PC-3 (cell line): ENCODE measurements around the gene TEX264. TPM values are rescaled to one million over a fixed set of nuclear protein-coding genes. Genes with fewer than 3 reads are reported as not detected.
"Not testable (repeated sequence)": the region's sequence is repeated elsewhere in the genome, so short reads cannot be mapped to it uniquely, and the experiment has no call there.

Experiments used
- ATAC-seq: fragments of 200-7000 bp; cut with Tn5 transposase; 2 replicates; pipeline ENCODE4 v1.9.1; 2020; ENCODE audit warnings: mild to moderate bottlenecking, moderate library complexity
- BruUV-seq: library from RNA; stranded (reverse); fragments of 400-500 nt; replicated peaks from 2 replicates; lab custom pipeline; 2021; lab: Mats Ljungman, UMichigan
- CTCF ChIA-PET: fragments of 300-600 bp; sonication (Branson Sonifier 250); formaldehyde crosslinking; loops from one replicate; lab custom pipeline; 2022; ENCODE audit warnings: antibody characterized with exemption; lab: Charles Lee
- POLR2A ChIA-PET: fragments of 300-600 bp; sonication (Branson Sonifier 250); formaldehyde crosslinking; loops from one replicate; lab custom pipeline; 2022; ENCODE audit warnings: antibody characterized with exemption; ENCODE audit not compliant: unreplicated experiment; lab: Charles Lee
- DNase-seq: peaks from one replicate; pipeline ENCODE4 v3.0.0-alpha.2; 2015
- H2AFZ ChIP-seq: fragments of 300-600 bp; sonication (generic); 2 replicates; pipeline ENCODE4 v1.6.0; 2016; ENCODE audit warnings: antibody characterized with exemption, low read length
- H3F3A ChIP-seq: fragments of 300-600 bp; sonication (generic); one replicate; pipeline ENCODE4 v1.6.0; 2017; ENCODE audit warnings: antibody characterized with exemption, low read length, control low read depth, mild to moderate bottlenecking; ENCODE audit not compliant: unreplicated experiment
- H3K27ac ChIP-seq: fragments of 300-600 bp; sonication (generic); 2 replicates; pipeline ENCODE4 v1.5.1; 2016; ENCODE audit warnings: mild to moderate bottlenecking, low read length
- H3K27me3 ChIP-seq: fragments of 300-600 bp; sonication (generic); 2 replicates; pipeline ENCODE4 v1.6.1; 2016; ENCODE audit warnings: low read length, mixed read lengths
- H3K36me3 ChIP-seq: fragments of 300-600 bp; sonication (generic); 2 replicates; pipeline ENCODE4 v1.6.1; 2016; ENCODE audit warnings: low read depth, mixed run types, low read length, mixed read lengths
- H3K4me1 ChIP-seq: fragments of 300-600 bp; sonication (generic); 2 replicates; pipeline ENCODE4 v1.5.1; 2016; ENCODE audit warnings: low read length; ENCODE audit not compliant: insufficient read depth
- H3K4me2 ChIP-seq: fragments of 300-600 bp; sonication (generic); 2 replicates; pipeline ENCODE4 v1.6.0; 2016; ENCODE audit warnings: low read length
- H3K4me3 ChIP-seq: fragments of 300-600 bp; sonication (generic); 2 replicates; pipeline ENCODE4 v1.5.1; 2016; ENCODE audit warnings: mild to moderate bottlenecking, low read length, mixed read lengths
- H3K79me2 ChIP-seq: fragments of 300-600 bp; sonication (generic); 2 replicates; pipeline ENCODE4 v1.6.1; 2017; ENCODE audit warnings: low read length, mixed read lengths
- H3K9ac ChIP-seq: fragments of 300-600 bp; sonication (generic); 2 replicates; pipeline ENCODE4 v1.6.0; 2016; ENCODE audit warnings: mild to moderate bottlenecking, low read length
- H3K9me2 ChIP-seq: fragments of 300-600 bp; sonication (generic); replicated peaks from 2 replicates; pipeline ENCODE4 v1.6.1; 2016; ENCODE audit warnings: mixed run types, low read length, mixed read lengths
- H3K9me3 ChIP-seq: fragments of 300-600 bp; sonication (generic); 2 replicates; pipeline ENCODE4 v1.6.1; 2016; ENCODE audit warnings: low read length, mixed read lengths
- H4K20me1 ChIP-seq: fragments of 300-600 bp; sonication (generic); 2 replicates; pipeline ENCODE4 v1.6.1; 2016; ENCODE audit warnings: low read length, mixed read lengths
- EZH2 ChIP-seq: fragments of 300-600 bp; sonication (generic); IDR thresholded peaks from one replicate; pipeline ENCODE4 v1.6.1; 2017; ENCODE audit warnings: antibody characterized with exemption, mild to moderate bottlenecking, low read length; ENCODE audit not compliant: unreplicated experiment
- EZH2phosphoT487 ChIP-seq: fragments of 300-600 bp; sonication (generic); IDR thresholded peaks from 2 replicates; pipeline ENCODE4 v1.6.1; 2018; ENCODE audit warnings: mild to moderate bottlenecking, antibody characterized with exemption, low read length, borderline replicate concordance
- intact Hi-C: fragments of 100-400 bp; cut with micrococcal nuclease; formaldehyde crosslinking; loops from 2 replicates; pipeline ENCODE4 v1.9.0; 2023
- total RNA-seq: library from RNA; depleted of rRNA; stranded (reverse); fragments of >200 nt; gene quantifications from 2 replicates; pipeline ENCODE4 v1.2.3, GENCODE V29; 2014
- TF ChIP-seq, protein P1 (sequence below): fragments of 300-600 bp; sonication (generic); conservative IDR thresholded peaks from 2 replicates; pipeline ENCODE4 v1.5.1; 2017; ENCODE audit warnings: antibody characterized with exemption, low read depth, mild to moderate bottlenecking, low read length

TEX264 gene
- total RNA-seq, 1 experiment from 2014 or later = 85.5 TPM

GRCh38 chr3:51653409-51653808 lies 17.6 kb upstream of the TEX264 start:
- H3F3A ChIP-seq, BruUV-seq, ATAC-seq, H3K9ac ChIP-seq, POLR2A ChIA-PET, CTCF ChIA-PET, H3K9me2 ChIP-seq, DNase-seq, H3K4me2 ChIP-seq, H3K4me3 ChIP-seq, H3K4me1 ChIP-seq, intact Hi-C loops, H3K27me3 ChIP-seq, H3K27ac ChIP-seq, H3K9me3 ChIP-seq, H3K36me3 ChIP-seq, H3K79me2 ChIP-seq, H4K20me1 ChIP-seq, H2AFZ ChIP-seq: not testable (repeated sequence)

- DNase-seq = no peak
- POLR2A ChIA-PET = no interaction called here
- H4K20me1 ChIP-seq = no peaks in the 10 kb centered on the region
- no peaks in the 10 kb centered on the region for H3K4me1 ChIP-seq
- no peak overlapping the region for H3K4me3 ChIP-seq
- intact Hi-C loops = no loop called here
- no peak for ATAC-seq
- no peaks in the 10 kb centered on the region for H3K9me2 ChIP-seq
- no peak overlapping the region for H3K9ac ChIP-seq
- H3K9me3 ChIP-seq = no peaks in the 10 kb centered on the region
- no TSS peak for BruUV-seq
- H3F3A ChIP-seq = no peaks in the 10 kb centered on the region
- peaks cover 18% of the 10 kb centered on the region; the same call in 1 of the 2 replicates for H3K36me3 ChIP-seq
- H3K27me3 ChIP-seq = no peaks in the 10 kb centered on the region
- no peak overlapping the region for H3K27ac ChIP-seq
- H3K79me2 ChIP-seq = no peaks in the 10 kb centered on the region
- no peak overlapping the region for H2AFZ ChIP-seq
- TF ChIP-seq EZH2 = no peak
- TF ChIP-seq, protein P1, sequence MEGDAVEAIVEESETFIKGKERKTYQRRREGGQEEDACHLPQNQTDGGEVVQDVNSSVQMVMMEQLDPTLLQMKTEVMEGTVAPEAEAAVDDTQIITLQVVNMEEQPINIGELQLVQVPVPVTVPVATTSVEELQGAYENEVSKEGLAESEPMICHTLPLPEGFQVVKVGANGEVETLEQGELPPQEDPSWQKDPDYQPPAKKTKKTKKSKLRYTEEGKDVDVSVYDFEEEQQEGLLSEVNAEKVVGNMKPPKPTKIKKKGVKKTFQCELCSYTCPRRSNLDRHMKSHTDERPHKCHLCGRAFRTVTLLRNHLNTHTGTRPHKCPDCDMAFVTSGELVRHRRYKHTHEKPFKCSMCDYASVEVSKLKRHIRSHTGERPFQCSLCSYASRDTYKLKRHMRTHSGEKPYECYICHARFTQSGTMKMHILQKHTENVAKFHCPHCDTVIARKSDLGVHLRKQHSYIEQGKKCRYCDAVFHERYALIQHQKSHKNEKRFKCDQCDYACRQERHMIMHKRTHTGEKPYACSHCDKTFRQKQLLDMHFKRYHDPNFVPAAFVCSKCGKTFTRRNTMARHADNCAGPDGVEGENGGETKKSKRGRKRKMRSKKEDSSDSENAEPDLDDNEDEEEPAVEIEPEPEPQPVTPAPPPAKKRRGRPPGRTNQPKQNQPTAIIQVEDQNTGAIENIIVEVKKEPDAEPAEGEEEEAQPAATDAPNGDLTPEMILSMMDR = no peak
- TF ChIP-seq EZH2phosphoT487 = no peak
- no peak overlapping the region for H3K4me2 ChIP-seq
- CTCF ChIA-PET = no interaction called here
Observed at GRCh38 chr3:51657234-51657633, 13.8 kb upstream of the TEX264 start.

GRCh38 chr3:51659942-51660341 lies 11.1 kb upstream of the TEX264 start:
- intact Hi-C loops = no loop called here
- ChIA-PET CTCF (no interaction called here), POLR2A (interaction anchor here (0.6 kb wide), 1 partner anchor 9 kb away, joined by 5 read pairs; no protein-coding TSS in a partner anchor)

More at GRCh38 chr3:51659942-51660341, 11.1 kb upstream of the TEX264 start:
- Histone ChIP-seq H3K4me3 (no peak overlapping the region), H3K9ac (no peak overlapping the region), H3K79me2 (no peaks in the 10 kb centered on the region), H3K27me3 (no peaks in the 10 kb centered on the region), H3K4me2 (no peak overlapping the region), H2AFZ (no peak overlapping the region), H3K9me3 (no peaks in the 10 kb centered on the region), H4K20me1 (no peaks in the 10 kb centered on the region), H3K27ac (no peak overlapping the region), H3K36me3 (peaks cover 22% of the 10 kb centered on the region; the same call in 1 of the 2 replicates), H3K4me1 (no peaks in the 10 kb centered on the region), H3K9me2 (no peaks in the 10 kb centered on the region), H3F3A (no peaks in the 10 kb centered on the region)
- DNase-seq (no peak), ATAC-seq (no peak)
- BruUV-seq = no TSS peak
- no peak for TF ChIP-seq EZH2phosphoT487
- TF ChIP-seq, protein P1 = no peak
- TF ChIP-seq EZH2 = no peak
